Astrocyte of the cerebellum (primary cell): ENCODE measurements around the gene GPR173.

ENCODE experiments used
- DNase-seq: peaks from one replicate; pipeline ENCODE4 v3.0.0-alpha.2; 2011; ENCODE audit warnings: low read depth
- H3K4me3 ChIP-seq: 2 replicates; pipeline ENCODE4 v1.5.1; 2011; ENCODE audit warnings: mild to moderate bottlenecking, low read depth, low read length, moderate library complexity
- CTCF ChIP-seq: IDR thresholded peaks from 2 replicates; pipeline ENCODE4 v1.5.1; 2012; ENCODE audit warnings: low read length, low read depth, moderate library complexity, mild to moderate bottlenecking; ENCODE audit errors: missing control alignments
- in situ Hi-C: cut with HindIII; loops from 2 replicates; pipeline ENCODE4 v1.10.0; 2017; ENCODE audit warnings: low sequenced_read_pairs

Gene GPR173

GRCh38 chrX:53056292-53056691, 7.7 kb downstream of the GPR173 start:
- in situ Hi-C loops, result no loop called here
- TF ChIP-seq CTCF, result no peak
- no peak overlapping the region for H3K4me3 ChIP-seq
- no peak for DNase-seq

GRCh38 chrX:53065104-53065503, 16.5 kb downstream of the GPR173 start:
- in situ Hi-C loops, result no loop called here
- H3K4me3 ChIP-seq, result no peak overlapping the region

GRCh38 chrX:53071064-53071463, 22.5 kb downstream of the GPR173 start:
- in situ Hi-C loops, result no loop called here
- no peak overlapping the region for H3K4me3 ChIP-seq
- no peak for DNase-seq
- TF ChIP-seq CTCF, result no peak

More at GRCh38 chrX:53065104-53065503, 16.5 kb downstream of the GPR173 start:
- DNase-seq, result no peak
- TF ChIP-seq CTCF, result no peak

- H3K4me3 ChIP-seq, result peak overlapping the region; percentile 18
- peak; percentile 75 for TF ChIP-seq CTCF
- DNase-seq, result peak; percentile 27
- in situ Hi-C loops, result no loop called here
These were observed 23.2 kb downstream of the GPR173 start for GRCh38 chrX:53071604-53072417.

- TF ChIP-seq CTCF, result no peak
- no peak for DNase-seq
- H3K4me3 ChIP-seq, result no peak overlapping the region
- in situ Hi-C loops, result no loop called here
These were observed 24.0 kb downstream of the GPR173 start for GRCh38 chrX:53072418-53073114.

- TF ChIP-seq CTCF, result no peak
These were observed 24.6 kb downstream of the GPR173 start for GRCh38 chrX:53073115-53073586.

More at GRCh38 chrX:53073115-53073586, 24.6 kb downstream of the GPR173 start:
- H3K4me3 ChIP-seq, result no peak overlapping the region
- no peak for DNase-seq
- in situ Hi-C loops, result no loop called here
